Muscle layer of colon (tissue), 2 donors: ENCODE results near the gene AVL9.
"Not testable (repeated sequence)": the region's sequence is repeated elsewhere in the genome, so short reads cannot be mapped to it uniquely, and the experiment has no call there.

Experiments
- H3K27ac ChIP-seq: one replicate; pipeline ENCODE4 v1.7.0; 2013; ENCODE audit warnings: low read depth, mild to moderate bottlenecking, low read length, moderate library complexity
- H3K27me3 ChIP-seq, 2 donors: one replicate each; pipeline ENCODE4 v1.7.0; 2013; ENCODE audit warnings: low read length in 2 of 2, mild to moderate bottlenecking in 2 of 2; ENCODE audit not compliant: insufficient read depth in 2 of 2, control insufficient read depth in 1 of 2
- H3K36me3 ChIP-seq: one replicate; pipeline ENCODE4 v1.7.0; 2013; ENCODE audit warnings: mild to moderate bottlenecking, low read length; ENCODE audit not compliant: insufficient read depth
- H3K4me1 ChIP-seq: one replicate; pipeline ENCODE4 v1.7.0; 2013; ENCODE audit warnings: mild to moderate bottlenecking, low read length; ENCODE audit not compliant: insufficient read depth
- H3K4me3 ChIP-seq, 2 donors: one replicate each; pipeline ENCODE4 v1.7.0; 2013; ENCODE audit warnings: low read length in 2 of 2, low read depth in 1 of 2, mild to moderate bottlenecking in 1 of 2, moderate library complexity in 1 of 2
- H3K9ac ChIP-seq: one replicate; pipeline ENCODE4 v1.7.0; 2013; ENCODE audit warnings: low read length
- H3K9me3 ChIP-seq: one replicate; pipeline ENCODE4 v1.7.0; 2013; ENCODE audit warnings: mild to moderate bottlenecking, low read length
- donor health status: abdominal sarcoma.
- donor health status: Adenocarcinoma of cecum.

AVL9 gene

GRCh38 chr7:32499755-32500154 lies 4.5 kb downstream of the AVL9 start:
- not testable (repeated sequence) for H3K4me3 ChIP-seq, H3K27me3 ChIP-seq, H3K9me3 ChIP-seq, H3K27ac ChIP-seq, H3K9ac ChIP-seq, H3K36me3 ChIP-seq
- H3K4me1 ChIP-seq = peaks cover 20% of the 10 kb centered on the region

- not testable (repeated sequence) for H3K9me3 ChIP-seq, H3K27me3 ChIP-seq, H3K9ac ChIP-seq, H3K4me3 ChIP-seq, H3K36me3 ChIP-seq, H3K27ac ChIP-seq
- H3K4me1 ChIP-seq = peaks cover 20% of the 10 kb centered on the region
These were observed 4.9 kb downstream of the AVL9 start for GRCh38 chr7:32500216-32500615.

GRCh38 chr7:32500922-32501341 lies 5.6 kb downstream of the AVL9 start:
- Histone ChIP-seq H3K4me1 (peaks cover 20% of the 10 kb centered on the region), H3K27me3 (no peaks in the 10 kb centered on the region), H3K36me3 (no peaks in the 10 kb centered on the region), H3K9me3 (no peaks in the 10 kb centered on the region), H3K27ac (no peak overlapping the region), H3K9ac (no peak overlapping the region), H3K4me3 (no peak overlapping the region)

- Histone ChIP-seq H3K9ac (no peak overlapping the region), H3K9me3 (no peaks in the 10 kb centered on the region), H3K4me3 (no peak overlapping the region), H3K36me3 (no peaks in the 10 kb centered on the region), H3K4me1 (peaks cover 16% of the 10 kb centered on the region), H3K27ac (no peak overlapping the region), H3K27me3 (no peaks in the 10 kb centered on the region)
These were observed 6.2 kb downstream of the AVL9 start for GRCh38 chr7:32501522-32501921.

- Histone ChIP-seq H3K9ac (no peak overlapping the region), H3K27ac (no peak overlapping the region), H3K27me3 (no peaks in the 10 kb centered on the region), H3K4me1 (peaks cover 13% of the 10 kb centered on the region), H3K4me3 (no peak overlapping the region), H3K36me3 (no peaks in the 10 kb centered on the region), H3K9me3 (no peaks in the 10 kb centered on the region)
These were observed 7.4 kb downstream of the AVL9 start for GRCh38 chr7:32502728-32503127.

- Histone ChIP-seq H3K4me3 (no peak overlapping the region), H3K36me3 (no peaks in the 10 kb centered on the region), H3K4me1 (peaks cover 13% of the 10 kb centered on the region), H3K27me3 (no peaks in the 10 kb centered on the region), H3K9ac (no peak overlapping the region), H3K27ac (no peak overlapping the region), H3K9me3 (no peaks in the 10 kb centered on the region)
These were observed 11.2 kb downstream of the AVL9 start for GRCh38 chr7:32506266-32507054.

GRCh38 chr7:32507414-32507813 lies 12.1 kb downstream of the AVL9 start:
- Histone ChIP-seq H3K9me3 (no peaks in the 10 kb centered on the region), H3K36me3 (no peaks in the 10 kb centered on the region), H3K9ac (no peak overlapping the region), H3K4me1 (peaks cover 11% of the 10 kb centered on the region), H3K27ac (no peak overlapping the region), H3K4me3 (no peak overlapping the region), H3K27me3 (no peaks in the 10 kb centered on the region)

GRCh38 chr7:32511791-32512190 lies 16.5 kb downstream of the AVL9 start:
- Histone ChIP-seq H3K27ac (no peak overlapping the region), H3K36me3 (peaks cover 3% of the 10 kb centered on the region), H3K27me3 (no peaks in the 10 kb centered on the region), H3K9ac (no peak overlapping the region), H3K4me1 (peaks cover 17% of the 10 kb centered on the region), H3K9me3 (no peaks in the 10 kb centered on the region), H3K4me3 (no peak overlapping the region)

- Histone ChIP-seq H3K4me1 (peaks cover 17% of the 10 kb centered on the region), H3K27me3 (no peaks in the 10 kb centered on the region), H3K4me3 (no peak overlapping the region), H3K9me3 (no peaks in the 10 kb centered on the region), H3K27ac (no peak overlapping the region), H3K36me3 (peaks cover 3% of the 10 kb centered on the region), H3K9ac (no peak overlapping the region)
These were observed 17.9 kb downstream of the AVL9 start for GRCh38 chr7:32513210-32513609.

GRCh38 chr7:32515890-32516550 lies 20.7 kb downstream of the AVL9 start:
- Histone ChIP-seq H3K4me3 (no peak overlapping the region), H3K27me3 (no peaks in the 10 kb centered on the region), H3K27ac (no peak overlapping the region), H3K4me1 (peaks cover 10% of the 10 kb centered on the region), H3K36me3 (peaks cover 3% of the 10 kb centered on the region), H3K9me3 (no peaks in the 10 kb centered on the region), H3K9ac (no peak overlapping the region)

GRCh38 chr7:32516551-32517100 lies 21.3 kb downstream of the AVL9 start:
- no peak overlapping the region for H3K27ac ChIP-seq
- no peaks in the 10 kb centered on the region for H3K9me3 ChIP-seq
- no peaks in the 10 kb centered on the region for H3K27me3 ChIP-seq
- H3K9ac ChIP-seq = no peak overlapping the region
- peaks cover 10% of the 10 kb centered on the region for H3K4me1 ChIP-seq
- H3K36me3 ChIP-seq = peaks cover 3% of the 10 kb centered on the region
- H3K4me3 ChIP-seq = no peak overlapping the region
